Measurements from ENCODE around the gene TGIF1.

Gene TGIF1

DNA sequence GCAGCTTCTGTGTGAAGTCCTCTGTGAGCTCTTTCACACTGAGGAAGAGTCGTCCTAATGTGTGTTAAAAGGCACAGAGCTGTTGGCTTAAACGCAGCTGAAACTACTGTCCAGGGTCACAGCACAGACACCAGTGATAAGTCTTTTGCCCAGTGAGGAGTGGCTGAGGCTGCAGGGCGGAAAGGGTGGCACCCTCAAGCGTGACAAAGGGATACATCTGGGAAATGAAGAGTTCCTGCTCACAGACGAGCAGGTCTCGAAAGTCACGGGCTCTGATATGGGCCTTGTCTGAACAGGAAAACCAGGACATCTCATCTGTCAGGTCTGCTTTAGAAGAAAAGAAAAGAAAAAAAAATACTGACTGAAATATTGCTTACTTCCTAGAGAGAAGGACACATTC is 36.5 kb downstream of the TGIF1 start:
- TF ChIP-seq, protein P1, sequence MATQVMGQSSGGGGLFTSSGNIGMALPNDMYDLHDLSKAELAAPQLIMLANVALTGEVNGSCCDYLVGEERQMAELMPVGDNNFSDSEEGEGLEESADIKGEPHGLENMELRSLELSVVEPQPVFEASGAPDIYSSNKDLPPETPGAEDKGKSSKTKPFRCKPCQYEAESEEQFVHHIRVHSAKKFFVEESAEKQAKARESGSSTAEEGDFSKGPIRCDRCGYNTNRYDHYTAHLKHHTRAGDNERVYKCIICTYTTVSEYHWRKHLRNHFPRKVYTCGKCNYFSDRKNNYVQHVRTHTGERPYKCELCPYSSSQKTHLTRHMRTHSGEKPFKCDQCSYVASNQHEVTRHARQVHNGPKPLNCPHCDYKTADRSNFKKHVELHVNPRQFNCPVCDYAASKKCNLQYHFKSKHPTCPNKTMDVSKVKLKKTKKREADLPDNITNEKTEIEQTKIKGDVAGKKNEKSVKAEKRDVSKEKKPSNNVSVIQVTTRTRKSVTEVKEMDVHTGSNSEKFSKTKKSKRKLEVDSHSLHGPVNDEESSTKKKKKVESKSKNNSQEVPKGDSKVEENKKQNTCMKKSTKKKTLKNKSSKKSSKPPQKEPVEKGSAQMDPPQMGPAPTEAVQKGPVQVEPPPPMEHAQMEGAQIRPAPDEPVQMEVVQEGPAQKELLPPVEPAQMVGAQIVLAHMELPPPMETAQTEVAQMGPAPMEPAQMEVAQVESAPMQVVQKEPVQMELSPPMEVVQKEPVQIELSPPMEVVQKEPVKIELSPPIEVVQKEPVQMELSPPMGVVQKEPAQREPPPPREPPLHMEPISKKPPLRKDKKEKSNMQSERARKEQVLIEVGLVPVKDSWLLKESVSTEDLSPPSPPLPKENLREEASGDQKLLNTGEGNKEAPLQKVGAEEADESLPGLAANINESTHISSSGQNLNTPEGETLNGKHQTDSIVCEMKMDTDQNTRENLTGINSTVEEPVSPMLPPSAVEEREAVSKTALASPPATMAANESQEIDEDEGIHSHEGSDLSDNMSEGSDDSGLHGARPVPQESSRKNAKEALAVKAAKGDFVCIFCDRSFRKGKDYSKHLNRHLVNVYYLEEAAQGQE (IDR thresholded peaks at IDR 0.05; ENCODE audit: low read depth) = no peak
- TF ChIP-seq, protein P2, sequence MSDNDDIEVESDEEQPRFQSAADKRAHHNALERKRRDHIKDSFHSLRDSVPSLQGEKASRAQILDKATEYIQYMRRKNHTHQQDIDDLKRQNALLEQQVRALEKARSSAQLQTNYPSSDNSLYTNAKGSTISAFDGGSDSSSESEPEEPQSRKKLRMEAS (IDR thresholded peaks at IDR 0.05) = no peak
- TF ChIP-seq TEAD4 (IDR thresholded peaks at IDR 0.05) = no peak
- TF ChIP-seq TCF12 (IDR thresholded peaks at IDR 0.05; ENCODE audit: low read depth) = no peak
- TF ChIP-seq CEBPB (IDR thresholded peaks at IDR 0.05) = no peak
- TF ChIP-seq, protein P3, sequence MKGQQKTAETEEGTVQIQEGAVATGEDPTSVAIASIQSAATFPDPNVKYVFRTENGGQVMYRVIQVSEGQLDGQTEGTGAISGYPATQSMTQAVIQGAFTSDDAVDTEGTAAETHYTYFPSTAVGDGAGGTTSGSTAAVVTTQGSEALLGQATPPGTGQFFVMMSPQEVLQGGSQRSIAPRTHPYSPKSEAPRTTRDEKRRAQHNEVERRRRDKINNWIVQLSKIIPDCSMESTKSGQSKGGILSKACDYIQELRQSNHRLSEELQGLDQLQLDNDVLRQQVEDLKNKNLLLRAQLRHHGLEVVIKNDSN (IDR thresholded peaks at IDR 0.05) = no peak
- TF ChIP-seq TAF1 (IDR thresholded peaks at IDR 0.05; ENCODE audit: low read depth) = no peak
- no peak for TF ChIP-seq NFIC (IDR thresholded peaks at IDR 0.05)
- TF ChIP-seq EP300 (IDR thresholded peaks at IDR 0.05; ENCODE audit: borderline replicate concordance) = no peak
- no peak for TF ChIP-seq YY1 (IDR thresholded peaks at IDR 0.05; ENCODE audit: low read depth)
- no peak for TF ChIP-seq FOXM1 (IDR thresholded peaks at IDR 0.05; ENCODE audit: borderline replicate concordance, low read depth)

DNA sequence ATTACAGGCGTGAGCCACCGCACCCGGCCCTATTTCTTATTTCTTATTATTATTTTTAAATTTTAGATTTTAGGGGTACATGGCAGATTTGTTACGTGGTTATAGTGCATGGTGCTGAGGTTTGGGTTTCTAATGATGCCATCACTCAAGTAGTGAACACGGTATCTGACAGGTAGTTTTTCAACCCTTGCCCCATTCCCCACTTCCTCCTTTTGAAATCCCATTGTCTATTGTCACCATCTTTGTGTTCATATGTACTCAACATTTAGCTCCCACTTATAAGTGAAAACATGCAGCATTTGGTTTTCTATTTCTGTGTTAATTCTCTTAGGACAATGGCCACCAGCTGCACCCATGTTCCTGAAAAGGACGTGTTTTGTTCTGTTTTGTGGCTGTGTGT is 39.5 kb downstream of the TGIF1 start:
- TF ChIP-seq, protein P3 (IDR thresholded peaks at IDR 0.05) = no peak
- TF ChIP-seq TCF12 (IDR thresholded peaks at IDR 0.05; ENCODE audit: low read depth) = no peak
- no peak for TF ChIP-seq NFIC (IDR thresholded peaks at IDR 0.05)
- TF ChIP-seq TEAD4 (IDR thresholded peaks at IDR 0.05) = no peak
- TF ChIP-seq EGR1 (IDR thresholded peaks at IDR 0.05) = no peak
- TF ChIP-seq, protein P1 (IDR thresholded peaks at IDR 0.05; ENCODE audit: low read depth) = no peak
- TF ChIP-seq FOXM1 (IDR thresholded peaks at IDR 0.05; ENCODE audit: borderline replicate concordance, low read depth) = no peak
- TF ChIP-seq EP300 (IDR thresholded peaks at IDR 0.05; ENCODE audit: borderline replicate concordance) = no peak
- no peak for TF ChIP-seq TAF1 (IDR thresholded peaks at IDR 0.05; ENCODE audit: low read depth)
- TF ChIP-seq RAD21 (IDR thresholded peaks at IDR 0.05; ENCODE audit: low read depth) = no peak
- TF ChIP-seq, protein P2 (IDR thresholded peaks at IDR 0.05) = no peak
- TF ChIP-seq ZBTB7A (IDR thresholded peaks at IDR 0.05; ENCODE audit: low read depth) = no peak
- no peak for TF ChIP-seq YY1 (IDR thresholded peaks at IDR 0.05; ENCODE audit: low read depth)
- TF ChIP-seq CREB1 (IDR thresholded peaks at IDR 0.05; ENCODE audit: low read depth) = no peak

DNA sequence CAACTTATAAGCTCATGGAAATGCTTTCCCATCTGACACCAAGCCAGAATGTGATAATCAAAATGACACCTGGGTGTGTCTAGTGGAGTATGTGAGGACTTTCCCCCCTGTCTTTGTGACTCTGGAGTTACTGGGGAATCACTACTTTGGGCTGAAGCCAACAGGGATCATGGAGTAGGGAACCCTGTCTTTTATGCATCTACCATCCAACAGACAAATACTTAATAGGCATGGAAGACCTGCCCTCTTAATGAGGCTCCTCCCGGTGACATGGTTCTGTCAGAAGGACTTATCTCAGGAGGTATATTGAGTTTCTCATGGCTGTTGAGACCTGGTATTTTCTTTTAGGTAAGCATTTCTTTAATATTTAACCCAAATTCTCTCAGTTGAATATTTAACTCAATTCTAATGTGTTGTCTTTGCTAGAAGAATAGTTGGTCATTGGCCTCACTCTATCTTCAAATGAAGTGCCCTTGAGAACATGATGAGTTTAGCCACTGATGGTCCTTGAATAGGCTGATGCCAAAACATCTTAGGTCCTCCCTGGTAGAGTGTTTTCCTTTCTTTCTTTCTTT is 42.1 kb downstream of the TGIF1 start:
- TF ChIP-seq RAD21 (IDR thresholded peaks at IDR 0.05; ENCODE audit: low read depth) = no peak
- TF ChIP-seq TCF12 (IDR thresholded peaks at IDR 0.05; ENCODE audit: low read depth) = no peak
- TF ChIP-seq ZBTB7A (IDR thresholded peaks at IDR 0.05; ENCODE audit: low read depth) = no peak
- TF ChIP-seq, protein P2 (IDR thresholded peaks at IDR 0.05) = no peak
- TF ChIP-seq, protein P1 (IDR thresholded peaks at IDR 0.05; ENCODE audit: low read depth) = no peak
- no peak for TF ChIP-seq YY1 (IDR thresholded peaks at IDR 0.05; ENCODE audit: low read depth)
- TF ChIP-seq TAF1 (IDR thresholded peaks at IDR 0.05; ENCODE audit: low read depth) = no peak
- TF ChIP-seq EP300 (IDR thresholded peaks at IDR 0.05; ENCODE audit: borderline replicate concordance) = no peak
- no peak for TF ChIP-seq CREB1 (IDR thresholded peaks at IDR 0.05; ENCODE audit: low read depth)
- no peak for TF ChIP-seq EGR1 (IDR thresholded peaks at IDR 0.05)

DNA sequence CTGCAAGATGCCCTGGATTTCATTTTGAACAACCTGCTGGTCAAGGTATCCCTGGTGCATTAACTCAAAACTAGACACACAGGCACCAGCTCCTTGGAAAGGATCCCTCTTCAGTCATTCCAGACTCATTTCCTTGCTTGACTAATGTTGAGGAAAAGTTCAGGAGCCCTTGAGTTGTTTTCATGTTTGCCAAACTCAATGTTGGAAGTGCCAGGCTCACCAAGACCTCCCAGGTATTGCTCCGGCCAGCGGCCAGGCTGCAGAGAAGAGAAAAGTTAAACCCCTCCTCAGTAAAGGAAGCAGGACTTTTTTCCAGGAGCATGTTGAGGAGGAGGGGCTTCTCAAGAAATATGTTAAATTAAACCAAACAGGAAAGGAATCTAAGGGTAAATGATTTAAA is 42.7 kb downstream of the TGIF1 start:
- TF ChIP-seq, protein P1 (IDR thresholded peaks at IDR 0.05; ENCODE audit: low read depth) = no peak
- TF ChIP-seq, protein P2 (IDR thresholded peaks at IDR 0.05) = no peak
- no peak for TF ChIP-seq TAF1 (IDR thresholded peaks at IDR 0.05; ENCODE audit: low read depth)
- no peak for TF ChIP-seq CEBPB (IDR thresholded peaks at IDR 0.05)
- no peak for TF ChIP-seq FOXM1 (IDR thresholded peaks at IDR 0.05; ENCODE audit: borderline replicate concordance, low read depth)
- TF ChIP-seq EGR1 (IDR thresholded peaks at IDR 0.05) = no peak
- no peak for TF ChIP-seq CREB1 (IDR thresholded peaks at IDR 0.05; ENCODE audit: low read depth)
- TF ChIP-seq RAD21 (IDR thresholded peaks at IDR 0.05; ENCODE audit: low read depth) = no peak
- TF ChIP-seq YY1 (IDR thresholded peaks at IDR 0.05; ENCODE audit: low read depth) = no peak
- no peak for TF ChIP-seq ZBTB7A (IDR thresholded peaks at IDR 0.05; ENCODE audit: low read depth)
- TF ChIP-seq, protein P3 (IDR thresholded peaks at IDR 0.05) = no peak
- no peak for TF ChIP-seq EP300 (IDR thresholded peaks at IDR 0.05; ENCODE audit: borderline replicate concordance)
- TF ChIP-seq NFIC (IDR thresholded peaks at IDR 0.05) = no peak
- TF ChIP-seq TCF12 (IDR thresholded peaks at IDR 0.05; ENCODE audit: low read depth) = no peak
- no peak for TF ChIP-seq TEAD4 (IDR thresholded peaks at IDR 0.05)
